GM19328 (cell line): ENCODE data around the gene ZNF451.
A peak's percentile ranks its signal among the peaks of the same experiment; 100 is the strongest.
"Not testable (repeated sequence)": the region's sequence is repeated elsewhere in the genome, so short reads cannot be mapped to it uniquely, and the experiment has no call there.

ENCODE experiments used
- ATAC-seq: cut with Tn5 transposase; IDR thresholded peaks from one replicate; pipeline ENCODE4 v1.9.1; 2021; ENCODE audit warnings: mild to moderate bottlenecking, moderate library complexity; ENCODE audit not compliant: unreplicated experiment

Gene ZNF451

DNA sequence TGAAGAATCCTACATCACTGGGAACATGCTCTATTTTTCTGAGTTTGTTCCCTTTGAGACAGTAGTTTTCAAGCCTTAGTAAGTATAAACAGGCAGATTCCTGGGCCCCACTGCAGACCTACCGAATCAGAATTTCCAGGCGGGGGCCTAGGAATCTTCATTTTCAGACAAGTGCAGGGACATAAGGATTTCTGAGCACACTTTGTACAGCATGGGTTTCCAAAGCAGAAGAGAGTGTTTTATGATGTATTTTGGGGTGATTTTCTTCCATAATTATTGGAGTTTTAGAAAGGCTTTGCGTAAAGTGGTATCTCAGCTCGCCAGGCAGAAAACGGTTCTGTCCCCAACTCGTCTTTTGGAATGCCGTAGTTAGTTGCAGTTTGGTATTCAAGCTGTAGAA, 1.4 kb downstream of the ZNF451 start:
- ATAC-seq = not testable (repeated sequence)

DNA sequence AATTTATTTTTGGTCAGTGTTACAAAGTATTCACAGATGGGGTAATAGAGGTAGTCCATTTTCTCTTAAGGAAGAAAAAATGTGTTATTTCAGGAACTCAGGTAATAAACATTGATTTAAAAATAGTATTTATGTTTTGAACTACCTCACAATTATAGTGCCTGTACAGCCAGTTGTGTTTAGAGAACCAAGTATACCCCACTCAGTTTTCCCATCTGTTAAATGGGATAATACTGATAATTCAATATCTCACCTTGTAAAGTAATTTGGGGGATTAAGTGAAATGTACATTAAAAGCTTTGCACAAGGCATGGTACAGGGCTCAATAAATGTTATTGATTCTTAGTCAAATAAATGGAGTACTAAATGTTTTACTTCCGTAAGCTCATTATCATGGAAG, 4.7 kb downstream of the ZNF451 start:
- no peak for ATAC-seq

DNA sequence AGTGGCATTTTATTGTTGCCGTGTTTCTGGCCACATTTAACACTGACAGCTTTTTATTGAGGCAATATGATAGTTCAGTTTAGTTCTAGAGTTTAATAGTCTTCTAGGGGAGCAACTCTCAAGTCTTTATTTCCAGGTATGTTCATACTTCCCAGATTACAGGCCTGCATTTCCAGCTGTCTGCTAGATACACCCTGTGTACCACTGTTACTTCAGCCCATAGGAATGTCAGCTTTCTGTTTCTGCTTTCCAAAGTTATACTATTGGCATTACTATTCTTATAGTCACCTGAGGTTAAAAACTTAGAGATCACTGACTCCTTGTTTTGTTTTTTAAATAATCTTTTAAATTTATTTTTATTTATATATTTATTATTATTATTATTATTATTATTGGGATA, 7.6 kb downstream of the ZNF451 start:
- no peak for ATAC-seq

DNA sequence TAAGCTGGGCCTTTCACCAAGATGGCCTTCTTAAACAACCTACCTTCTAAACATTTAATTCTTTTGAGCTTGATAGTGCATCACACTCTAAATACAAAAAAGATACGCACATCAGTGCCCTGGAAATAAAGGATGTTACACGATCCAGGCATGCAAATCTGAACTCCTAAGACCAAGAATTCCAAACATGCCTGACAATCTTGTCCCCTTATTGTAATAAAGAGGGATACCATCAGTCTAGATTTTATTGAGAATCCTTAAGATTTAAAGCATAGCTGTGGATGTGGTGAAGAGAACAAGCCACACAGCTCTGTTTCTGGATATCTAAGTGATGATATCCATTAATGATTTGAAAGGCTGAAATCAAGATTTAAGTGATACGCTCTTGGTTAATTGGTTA, 13.0 kb downstream of the ZNF451 start:
- ATAC-seq = no peak

DNA sequence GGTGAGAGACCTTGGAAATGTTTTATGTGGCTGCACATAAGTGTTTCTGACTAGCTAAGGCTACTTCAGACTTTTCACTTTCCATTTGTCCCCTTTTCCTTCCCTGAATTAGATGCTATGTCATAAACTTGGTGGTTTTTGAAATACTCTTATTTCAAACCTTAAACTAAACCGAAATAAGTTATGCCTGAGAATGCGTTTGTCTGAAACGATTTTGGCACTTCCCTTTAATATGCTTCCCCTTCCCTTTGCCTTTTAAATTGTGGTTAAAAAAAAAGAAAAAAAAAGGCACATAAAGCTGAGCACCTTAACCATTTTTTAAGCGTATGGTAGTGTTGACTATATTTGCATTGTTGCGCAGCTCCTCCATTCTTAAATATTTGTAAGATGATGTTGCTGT, 14.3 kb downstream of the ZNF451 start:
- no peak for ATAC-seq

DNA sequence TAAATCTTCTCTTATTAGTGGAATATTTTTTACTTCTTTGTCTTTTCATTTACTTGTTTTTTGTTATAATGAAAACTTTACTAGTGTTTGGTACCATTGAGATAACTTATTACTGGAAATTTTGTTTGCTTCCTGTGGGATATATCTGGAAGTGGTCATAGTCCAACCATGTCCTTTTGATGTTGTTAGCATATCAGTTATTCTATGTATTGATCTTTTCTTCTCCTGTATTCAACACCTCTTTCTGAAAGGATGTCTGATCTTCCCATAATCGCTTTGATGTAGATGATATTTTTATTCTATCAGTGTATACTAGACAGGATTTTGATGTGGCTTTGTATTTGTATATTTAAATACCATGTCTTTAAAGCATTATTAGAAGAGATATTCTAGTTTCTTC, 17.0 kb downstream of the ZNF451 start:
- no peak for ATAC-seq

DNA sequence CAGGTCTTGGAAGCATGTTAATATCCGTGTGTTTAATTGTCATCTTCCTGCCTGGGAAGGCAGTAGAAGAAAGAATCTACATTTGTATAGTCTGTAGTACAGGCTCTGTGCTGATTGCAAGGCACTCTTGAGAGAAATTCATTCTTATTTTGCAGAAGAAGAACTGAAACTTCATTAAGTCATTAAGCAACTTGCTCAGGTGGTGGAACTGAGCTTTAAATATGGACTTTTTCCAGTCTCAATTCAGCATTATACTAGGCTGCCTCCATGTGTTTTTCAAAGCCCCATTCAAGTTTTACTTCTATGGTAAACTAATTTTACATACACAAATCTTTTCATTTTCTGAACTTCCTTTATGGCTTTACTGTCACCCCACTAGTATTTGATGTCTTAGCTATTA, 18.7 kb downstream of the ZNF451 start:
- ATAC-seq = peak; percentile 98

DNA sequence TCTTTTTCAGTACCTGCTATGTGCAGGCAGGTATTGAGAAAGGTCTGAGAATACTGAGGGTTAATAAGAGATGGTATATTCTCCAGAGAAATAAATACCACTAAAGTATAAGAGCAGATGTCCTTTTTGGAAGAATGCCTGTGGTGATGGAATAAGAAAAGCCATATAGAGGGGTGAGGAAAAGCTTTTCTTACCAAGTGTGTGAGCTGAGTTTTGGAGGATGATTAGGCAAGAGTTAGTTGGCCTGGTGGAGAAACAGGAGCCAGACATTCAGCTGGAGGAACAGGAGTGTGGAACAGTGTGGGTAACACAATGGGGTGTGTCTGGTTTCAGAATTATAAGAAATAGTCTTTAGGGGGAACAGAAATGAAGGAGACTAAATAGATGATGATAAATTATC, 19.9 kb downstream of the ZNF451 start:
- no peak for ATAC-seq

DNA sequence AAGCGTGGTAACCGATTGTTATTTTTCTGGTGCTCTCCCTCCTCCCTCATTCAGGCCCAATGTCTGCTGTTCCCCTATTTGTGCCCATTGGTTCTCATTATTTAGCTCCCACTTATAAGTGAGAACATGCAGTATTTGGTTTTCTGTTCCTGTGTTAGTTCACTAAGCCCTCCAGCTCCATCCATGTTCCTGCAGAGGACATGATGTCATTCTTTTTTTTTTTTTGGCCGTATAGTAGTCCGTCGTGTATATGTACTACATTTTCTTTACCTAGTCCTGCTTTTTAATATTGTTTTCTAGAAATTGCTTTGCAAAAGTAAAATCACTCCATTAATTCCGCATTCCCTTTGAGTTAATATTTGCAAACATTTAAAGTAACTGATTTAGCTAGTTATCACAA, 23.1 kb downstream of the ZNF451 start:
- ATAC-seq = no peak

DNA sequence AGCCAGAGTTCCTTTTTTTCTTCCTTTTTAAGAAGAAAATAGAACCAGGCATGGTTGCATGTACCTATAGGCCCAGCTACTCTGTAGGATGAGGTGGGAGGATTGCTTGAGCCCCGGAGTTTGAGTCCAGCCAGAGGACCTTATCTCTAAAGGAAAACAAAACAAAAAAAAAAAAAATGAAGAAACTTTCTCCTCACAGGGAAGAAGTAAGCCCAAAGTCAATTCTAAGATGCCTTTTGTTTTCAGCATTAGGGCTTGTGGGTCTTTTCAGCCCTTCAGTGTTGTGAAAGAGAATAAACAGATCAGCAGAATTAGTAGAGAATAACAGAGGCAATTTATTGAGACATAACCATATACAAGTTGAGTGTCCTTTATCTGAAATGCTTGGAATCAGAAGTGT, 26.8 kb downstream of the ZNF451 start:
- no peak for ATAC-seq

DNA sequence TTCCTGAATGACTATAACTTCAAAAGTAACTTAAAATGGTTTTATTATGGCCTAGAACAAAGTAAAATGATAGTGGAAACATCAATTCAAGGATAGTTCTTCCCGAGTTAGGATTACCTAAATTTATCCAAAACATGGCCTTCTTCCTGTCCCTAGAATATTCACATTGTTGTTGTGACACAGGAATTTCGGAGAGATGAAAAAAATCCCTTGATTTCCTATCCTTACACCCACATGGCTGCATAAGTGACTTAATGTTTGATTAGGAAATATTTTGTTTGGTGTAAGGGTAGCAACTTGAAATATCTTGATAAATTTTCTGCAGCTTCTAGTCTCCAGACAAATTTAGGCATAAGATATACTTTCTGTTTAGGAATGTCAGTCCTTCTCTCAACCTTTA, 27.8 kb downstream of the ZNF451 start:
- ATAC-seq = no peak

DNA sequence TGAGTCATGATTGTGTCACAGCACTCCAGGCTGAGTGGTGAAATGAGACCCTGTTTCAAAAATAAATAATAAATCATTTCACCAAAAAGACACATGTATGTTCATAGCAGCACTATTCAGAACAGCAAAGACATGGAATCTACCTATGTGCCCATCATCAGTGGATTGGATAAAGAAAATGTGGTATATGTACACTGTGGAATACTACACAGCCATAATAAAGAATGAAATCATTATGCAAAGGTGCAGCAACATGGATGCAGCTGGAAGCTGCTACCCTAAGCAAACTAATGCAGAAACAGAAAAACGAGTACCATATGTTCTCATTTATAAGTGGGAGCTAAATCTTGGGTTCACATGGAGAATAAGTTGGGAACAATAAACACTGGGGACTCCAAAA, 33.1 kb downstream of the ZNF451 start:
- no peak for ATAC-seq

DNA sequence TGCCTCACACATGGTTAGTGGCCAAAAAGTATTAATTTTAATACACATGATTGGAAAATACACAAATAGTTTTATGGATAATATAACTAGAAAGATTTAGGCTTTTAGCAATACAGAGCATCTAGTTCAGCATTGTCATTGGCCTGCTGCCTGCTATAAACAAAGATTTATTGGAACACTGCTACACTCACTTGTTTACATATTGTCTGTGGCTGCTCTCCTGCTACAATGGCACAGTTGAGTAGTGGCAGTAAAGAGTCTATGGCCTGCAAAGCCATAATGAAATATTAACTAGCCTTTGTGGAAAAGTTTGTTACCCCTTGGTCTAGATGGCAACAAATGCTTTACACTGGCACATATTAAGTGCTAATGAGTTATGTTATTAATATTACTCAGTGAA, 37.8 kb downstream of the ZNF451 start:
- no peak for ATAC-seq

DNA sequence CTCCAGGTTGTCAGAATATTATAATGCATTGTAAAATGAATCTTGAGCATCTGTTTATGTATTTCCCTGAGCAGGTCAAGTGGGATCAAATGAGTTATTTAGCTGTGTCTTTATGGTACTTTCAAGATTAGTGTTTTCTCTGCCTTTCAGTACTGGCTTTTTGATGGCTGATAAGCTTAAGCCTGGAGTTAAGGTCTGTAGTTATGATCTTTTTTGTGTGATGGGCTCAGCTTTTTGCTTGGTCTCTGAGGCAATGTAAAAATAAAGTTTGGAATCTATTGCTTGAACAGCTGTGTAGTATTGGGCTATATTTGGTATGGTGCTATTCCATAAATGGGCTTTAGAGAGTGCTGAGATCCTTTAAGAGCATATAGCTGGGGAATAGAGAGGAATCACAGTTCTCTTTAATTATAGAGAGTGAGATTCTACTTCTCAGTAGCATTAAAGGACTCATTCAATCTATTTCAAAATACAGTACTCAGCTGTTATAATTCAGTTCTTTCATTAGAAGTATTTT, 40.7 kb downstream of the ZNF451 start:
- no peak for ATAC-seq

DNA sequence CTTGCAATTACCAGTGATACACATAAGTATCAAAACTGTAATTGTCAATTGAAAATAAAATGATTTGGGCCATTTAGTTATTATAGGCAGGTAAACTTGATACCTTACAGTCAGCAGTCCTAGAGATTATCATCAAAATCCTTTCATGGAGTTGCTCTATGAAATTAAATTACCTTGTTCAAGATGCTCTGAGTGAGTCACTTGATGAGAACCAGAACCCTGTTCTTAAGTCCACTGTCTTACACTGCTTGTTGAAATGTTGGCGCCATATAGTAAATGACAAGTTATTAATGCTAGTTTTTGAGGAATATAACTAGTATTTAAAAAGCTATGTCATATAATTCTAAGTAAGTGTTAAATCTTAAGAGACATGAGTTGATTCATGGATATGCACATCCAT, 45.0 kb downstream of the ZNF451 start:
- no peak for ATAC-seq

DNA sequence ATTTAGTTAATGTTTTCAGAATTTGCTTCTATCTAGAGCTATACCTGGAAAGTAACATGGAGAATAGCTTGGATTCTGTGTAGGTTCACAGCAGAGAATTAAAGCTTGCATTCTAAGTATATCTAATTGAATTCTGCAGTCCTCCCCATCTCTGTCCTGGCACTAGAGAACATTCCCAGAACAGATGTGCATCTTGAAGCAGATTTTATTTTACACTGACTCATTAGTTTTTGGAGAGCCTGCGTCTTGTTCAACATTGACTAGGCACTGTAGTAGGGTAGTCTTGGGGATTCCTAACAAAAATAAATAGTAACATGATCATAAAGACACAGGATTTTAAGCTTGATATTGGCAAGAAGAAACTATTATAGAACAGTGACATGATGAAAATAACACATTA, 45.9 kb downstream of the ZNF451 start:
- no peak for ATAC-seq

DNA sequence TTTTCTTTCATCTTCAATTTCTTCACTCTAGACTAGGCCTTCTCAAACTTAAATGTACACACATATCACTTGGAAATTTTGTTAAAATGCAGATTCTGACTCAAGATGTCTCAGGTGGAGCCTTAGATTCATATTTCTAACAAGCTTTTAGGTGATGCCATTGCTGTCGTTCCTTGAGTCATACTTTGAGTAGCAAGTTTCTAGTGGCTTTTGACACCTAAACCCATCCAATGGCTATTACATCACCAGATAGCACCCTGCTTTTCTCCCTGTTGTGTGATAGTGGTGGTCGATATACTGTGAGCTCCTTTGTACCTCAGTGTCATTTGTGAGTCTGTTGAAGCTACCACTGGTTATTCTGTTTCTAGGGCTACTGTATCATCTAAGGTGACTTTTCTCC, 47.4 kb downstream of the ZNF451 start:
- no peak for ATAC-seq

DNA sequence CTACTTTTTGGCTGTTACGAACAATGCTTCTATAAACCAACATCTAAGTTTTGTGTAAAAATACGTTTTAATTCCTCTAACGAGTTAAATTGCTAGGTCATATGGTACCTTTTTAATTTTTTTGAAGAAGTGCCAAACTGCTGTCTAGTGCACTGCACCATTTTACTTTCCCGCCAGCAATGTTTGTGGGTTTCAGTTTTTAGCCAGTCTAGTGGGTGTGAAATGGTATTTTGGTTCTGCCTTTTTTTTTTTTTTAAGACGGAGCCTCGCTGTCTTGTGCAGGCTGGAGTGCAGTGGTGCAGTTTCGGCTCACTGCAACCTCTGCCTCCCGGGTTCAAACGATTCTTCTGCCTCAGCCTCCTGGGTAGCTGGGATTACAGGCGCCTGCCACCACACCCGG, 48.0 kb downstream of the ZNF451 start:
- no peak for ATAC-seq

DNA sequence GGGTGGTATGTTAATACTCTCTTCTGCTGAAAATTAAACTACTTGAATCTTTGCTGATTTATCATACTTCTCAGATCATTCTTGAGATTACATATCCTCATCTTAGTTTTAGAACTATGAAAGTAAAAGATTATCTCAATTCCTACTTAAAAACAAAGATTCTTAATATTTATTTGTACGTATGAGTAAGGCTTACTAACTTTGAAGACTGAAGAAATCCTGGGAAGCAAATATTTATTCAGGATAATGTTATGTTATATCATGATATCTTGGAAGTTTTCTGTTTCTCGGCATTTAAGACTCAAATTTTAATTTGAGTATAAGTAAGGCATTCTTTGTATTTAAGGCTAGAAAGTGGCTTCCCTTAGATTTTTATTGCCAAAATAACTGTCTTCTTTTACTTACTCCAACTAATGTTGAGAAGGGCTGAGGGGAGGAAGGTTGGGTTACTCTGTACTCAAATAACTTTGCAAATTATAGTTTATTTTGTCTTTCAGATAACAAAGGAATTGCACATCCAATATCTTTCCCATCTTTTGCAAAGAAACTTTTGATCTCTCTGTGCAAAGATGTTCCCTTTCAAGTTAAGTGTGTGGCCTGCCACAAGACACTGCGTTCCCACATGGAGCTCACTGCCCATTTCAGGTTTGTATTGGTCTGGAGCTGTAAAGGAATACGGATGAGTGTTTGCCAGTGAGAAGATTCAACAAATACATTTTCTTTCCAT, 51.6 kb downstream of the ZNF451 start:
- no peak for ATAC-seq

DNA sequence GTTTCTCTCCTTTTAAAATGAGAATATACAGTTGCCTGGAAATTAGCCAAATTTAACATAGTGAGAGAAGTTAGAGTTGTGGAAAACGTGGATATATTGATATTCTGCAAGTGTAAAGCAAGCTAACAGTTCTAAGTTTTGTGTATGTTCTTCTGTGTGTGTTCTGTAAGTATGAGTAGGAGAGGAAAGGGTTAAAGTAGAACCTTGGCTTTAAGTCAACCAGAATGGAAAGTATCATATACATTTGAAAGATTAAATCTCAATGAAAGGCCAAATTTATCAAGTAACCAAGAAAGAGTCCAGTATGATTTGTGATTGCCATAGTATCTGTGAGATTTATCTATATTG, 52.2 kb downstream of the ZNF451 start:
- ATAC-seq = no peak

DNA sequence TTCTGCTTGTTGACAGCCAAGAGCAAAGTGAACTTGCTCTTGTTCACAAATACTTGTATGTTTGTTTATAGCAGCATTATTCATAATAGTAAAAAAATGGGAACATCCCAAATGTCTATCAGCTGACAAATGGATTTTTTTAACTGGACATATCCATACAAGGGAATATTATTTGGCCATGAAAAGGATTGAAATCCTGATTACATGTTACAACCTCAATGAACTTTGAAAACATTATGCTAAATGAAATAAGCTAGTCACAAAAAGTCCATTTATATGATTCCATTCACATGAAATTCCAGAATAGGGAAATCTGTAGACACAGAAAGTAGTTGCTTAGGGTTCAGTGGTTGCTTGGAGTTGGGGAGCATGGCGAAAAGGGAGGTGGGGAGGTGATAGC, 53.7 kb downstream of the ZNF451 start:
- no peak for ATAC-seq

DNA sequence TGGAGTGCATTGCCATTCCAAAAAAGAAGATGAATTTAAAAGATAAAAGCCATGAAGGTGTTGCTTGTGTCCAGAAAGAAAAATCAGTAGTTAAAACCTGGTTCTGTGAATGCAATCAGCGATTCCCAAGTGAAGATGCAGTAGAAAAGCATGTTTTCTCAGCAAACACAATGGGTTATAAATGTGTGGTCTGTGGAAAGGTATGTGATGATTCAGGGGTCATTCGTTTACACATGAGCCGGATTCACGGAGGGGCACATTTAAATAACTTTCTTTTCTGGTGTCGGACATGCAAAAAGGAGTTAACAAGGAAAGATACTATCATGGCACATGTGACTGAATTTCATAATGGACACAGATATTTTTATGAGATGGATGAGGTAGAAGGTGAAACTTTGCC, 57.4 kb downstream of the ZNF451 start:
- no peak for ATAC-seq
